Measurements from ENCODE around the gene GRIN2C.
"Not testable (repeated sequence)": the region's sequence is repeated elsewhere in the genome, so short reads cannot be mapped to it uniquely, and the experiment has no call there.

The GRIN2C gene

DNA sequence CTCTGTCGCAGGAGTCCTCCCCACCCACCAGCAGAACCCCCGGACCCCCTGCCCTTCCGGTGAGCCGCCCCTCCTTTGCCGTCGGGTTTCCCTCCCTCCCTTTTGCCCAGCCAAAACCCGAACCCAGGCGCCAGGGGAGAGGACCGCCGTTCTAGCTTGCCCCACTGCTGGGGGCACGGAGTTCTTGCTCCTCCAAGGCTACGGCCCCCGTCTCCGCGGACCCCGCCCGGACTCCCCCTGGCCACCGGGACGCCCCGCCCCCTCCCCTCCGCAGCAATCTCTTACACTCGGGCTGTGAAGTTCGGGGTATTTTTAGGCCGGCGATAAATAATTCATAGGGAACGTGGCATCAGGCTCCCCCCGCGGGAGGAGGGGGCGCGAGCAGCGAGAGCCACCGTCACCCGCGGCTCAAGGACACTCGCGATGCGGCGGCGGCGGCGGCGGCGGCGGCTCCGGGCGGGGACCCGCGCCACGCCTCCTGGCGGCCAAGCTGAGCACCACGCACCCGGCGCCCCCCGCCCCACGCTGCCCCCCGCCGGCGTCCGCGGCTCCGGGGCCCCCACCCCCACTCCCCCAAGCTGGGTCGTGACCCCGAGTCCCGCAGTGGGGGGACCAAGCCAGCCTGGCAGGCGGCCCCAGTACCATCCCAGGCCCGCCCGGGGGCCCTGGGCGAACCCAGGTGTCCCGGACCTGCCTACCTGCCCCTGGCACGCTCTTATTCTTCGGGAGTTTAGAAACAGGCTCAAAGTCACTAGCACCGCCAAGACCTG lies at the start of gene GRIN2C:
Gene GRIN2C (minus strand): TSS at position 427 of the 770 bp plus-strand sequence. CDS start 4,793 bp downstream, outside the sequence.
- DNase-seq (ENCODE audit: low read depth) = no peak

DNA sequence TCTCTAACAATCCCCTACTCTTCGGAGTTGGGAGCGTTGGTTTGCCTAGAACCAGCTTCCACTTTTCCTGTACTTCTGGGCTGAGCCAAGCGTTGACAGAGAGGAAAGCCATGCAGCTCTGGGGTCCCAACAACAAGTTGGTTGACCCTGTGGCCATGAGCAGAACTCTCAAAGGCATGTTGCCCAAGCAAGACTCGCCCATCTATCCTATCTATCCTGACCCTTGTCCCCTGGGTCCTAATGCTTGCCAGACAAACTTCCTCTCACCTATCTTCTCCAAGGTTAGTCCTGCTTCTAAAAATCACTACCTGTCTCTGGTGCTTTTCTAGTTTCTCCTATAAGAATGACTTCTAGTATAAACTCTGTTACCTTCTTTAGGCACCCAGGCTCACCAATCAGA lies 49.4 kb upstream of the GRIN2C start:
- not testable (repeated sequence) for DNase-seq (ENCODE audit: low read depth)

DNA sequence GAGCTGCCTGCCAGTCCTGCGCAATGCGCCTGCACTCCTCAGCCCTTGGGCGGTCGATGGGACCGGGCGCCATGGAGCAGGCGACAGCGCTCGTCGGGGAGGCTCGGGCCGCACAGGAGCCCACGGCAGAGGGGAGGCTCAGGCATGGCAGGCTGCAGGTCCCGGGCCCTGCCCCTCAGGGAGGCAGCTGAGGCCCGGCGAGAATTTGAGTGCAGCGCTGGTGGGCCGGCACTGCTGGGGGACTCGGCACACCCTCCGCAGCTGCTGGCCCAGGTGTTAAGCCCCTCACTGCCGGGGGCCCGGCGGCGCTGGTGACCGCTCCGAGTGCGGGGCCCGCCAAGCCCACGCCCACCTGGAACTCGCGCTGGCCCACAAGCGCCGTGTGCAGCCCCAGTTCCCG lies 47.3 kb upstream of the GRIN2C start:
- no peak for DNase-seq (ENCODE audit: low read depth)

DNA sequence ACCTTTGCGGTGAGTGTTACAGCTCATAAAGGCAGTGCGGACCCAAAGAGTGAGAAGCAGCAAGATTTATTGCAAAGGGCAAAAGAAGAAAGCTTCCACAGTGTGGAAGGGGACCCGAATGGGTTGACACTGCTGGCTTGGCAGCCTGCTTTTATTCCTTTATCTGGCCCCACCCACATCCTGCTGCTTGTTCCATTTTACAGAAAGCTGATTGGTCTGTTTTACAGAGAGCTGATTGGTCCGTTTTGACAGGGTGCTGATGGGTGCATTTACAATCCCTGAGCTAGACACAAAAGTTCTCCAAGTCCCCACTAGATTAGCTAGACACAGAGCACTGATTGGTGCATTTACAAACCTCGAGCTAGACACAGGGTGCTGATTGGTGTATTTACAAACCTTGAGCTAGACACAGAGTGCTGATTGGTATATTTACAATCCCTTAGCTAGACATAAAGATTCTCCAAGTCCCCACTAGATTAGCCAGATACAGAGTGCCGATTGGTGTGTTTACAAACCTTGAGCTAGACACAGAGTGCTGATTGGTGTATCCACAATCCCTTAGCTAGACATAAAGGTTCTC lies 46.6 kb upstream of the GRIN2C start:
- not testable (repeated sequence) for DNase-seq (ENCODE audit: low read depth)

DNA sequence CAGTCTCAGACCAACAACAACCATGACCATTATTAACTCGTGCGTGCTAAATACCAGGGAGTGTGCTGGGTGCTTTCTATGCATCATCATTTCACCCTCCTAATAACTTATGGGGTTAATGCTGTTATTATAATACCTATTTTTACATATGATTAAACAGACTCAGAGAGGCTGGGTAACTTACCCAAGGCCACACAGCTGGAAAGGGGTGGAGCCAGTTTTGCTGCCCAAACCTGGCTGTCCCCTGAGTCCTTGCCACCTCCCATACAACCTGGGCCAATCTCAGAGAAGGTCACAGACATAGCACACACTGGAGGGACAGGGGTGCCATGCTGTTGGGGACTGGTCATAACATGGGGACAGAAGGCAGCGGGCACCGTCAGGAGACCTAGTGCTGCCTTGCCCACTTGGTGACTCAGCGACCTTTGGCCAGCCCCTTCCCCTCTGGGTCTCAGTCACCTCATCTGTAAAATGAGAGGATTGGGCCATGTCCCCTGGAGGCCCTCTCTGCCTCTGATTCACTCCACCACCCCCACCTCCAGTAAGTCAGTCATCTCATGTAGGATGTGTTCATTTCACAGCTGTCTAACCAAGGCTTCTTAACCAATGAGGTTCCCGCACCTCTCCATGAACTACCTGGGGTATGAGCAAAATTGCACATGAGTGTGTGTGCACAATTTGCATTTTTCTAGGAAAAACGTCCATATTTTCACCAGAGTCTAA lies 45.2 kb upstream of the GRIN2C start:
- no peak for DNase-seq (ENCODE audit: low read depth)

DNA sequence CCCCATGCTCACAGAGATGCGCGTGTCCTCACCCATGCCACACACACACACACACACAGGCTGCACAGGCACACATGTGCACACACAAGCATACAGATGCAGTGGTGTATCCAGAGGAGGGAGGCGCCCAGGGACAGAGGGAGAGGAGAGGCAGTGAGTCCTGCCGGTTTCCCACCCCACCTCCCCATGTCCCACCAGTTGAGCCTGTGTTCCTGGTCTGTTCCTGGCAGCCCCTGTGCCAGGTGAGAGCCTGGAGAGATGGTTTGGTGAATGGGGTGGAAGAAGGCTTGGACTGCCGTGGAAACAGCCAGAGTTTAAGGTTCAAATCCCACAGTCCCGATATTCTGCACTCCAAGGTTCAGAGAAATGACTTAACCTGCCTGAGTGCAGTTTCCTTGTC lies 44.0 kb upstream of the GRIN2C start:
- no peak for DNase-seq (ENCODE audit: low read depth)

DNA sequence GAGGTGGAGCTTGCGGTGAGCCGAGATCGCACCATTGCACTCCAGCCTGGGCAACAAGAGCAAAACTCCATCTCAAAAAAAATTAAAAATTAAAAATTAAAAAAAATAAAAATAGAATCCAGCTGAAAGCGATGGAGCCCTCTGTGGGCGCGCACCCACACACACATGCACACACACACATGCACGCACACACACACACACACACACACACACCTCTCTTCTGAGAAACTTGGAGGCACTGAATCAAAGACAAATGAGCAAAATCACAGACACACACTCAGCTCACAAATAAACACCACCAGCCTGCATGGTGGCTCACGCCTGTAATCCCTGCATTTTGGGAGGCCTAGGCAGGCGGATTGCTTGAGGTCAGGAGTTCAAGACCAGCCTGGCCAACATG lies 43.3 kb upstream of the GRIN2C start:
- DNase-seq (ENCODE audit: low read depth) = no peak

DNA sequence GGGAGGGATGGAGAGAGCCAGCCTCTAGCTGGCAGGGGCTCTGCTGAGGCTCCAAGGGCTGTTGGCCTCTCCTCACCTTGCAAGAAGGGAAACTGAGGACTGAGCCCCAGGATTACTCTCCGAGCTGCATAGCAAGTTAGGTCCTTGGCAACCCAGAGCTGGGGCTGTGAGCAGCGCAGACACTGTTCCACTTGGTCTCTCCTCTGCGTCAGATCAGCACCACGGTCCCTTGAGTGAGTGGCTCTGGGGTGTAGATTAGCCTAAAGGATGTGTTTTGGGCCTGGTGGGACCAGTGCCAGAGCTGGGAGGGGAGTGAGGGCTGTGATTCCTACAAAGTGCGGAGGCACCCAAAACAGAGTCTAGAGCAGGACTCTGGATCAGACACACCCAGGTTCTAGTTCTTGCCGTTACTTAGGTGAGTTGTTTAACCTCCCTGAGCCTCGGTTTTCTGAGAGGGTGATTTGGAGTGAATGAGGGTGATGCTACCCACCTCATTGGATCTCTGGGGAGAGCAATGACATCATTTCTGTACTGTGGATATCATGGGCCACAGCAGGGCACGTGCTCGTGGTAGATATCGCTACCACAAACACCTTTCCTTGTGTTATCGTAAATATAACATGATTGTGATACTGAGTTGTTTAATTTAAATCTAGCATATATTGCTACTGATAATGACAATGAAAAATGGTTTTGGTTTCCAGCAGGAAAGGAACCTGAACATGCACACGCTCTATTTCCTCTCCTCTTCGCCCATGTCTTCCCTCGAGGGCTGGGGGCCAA lies 41.9 kb upstream of the GRIN2C start:
- no peak for DNase-seq (ENCODE audit: low read depth)

DNA sequence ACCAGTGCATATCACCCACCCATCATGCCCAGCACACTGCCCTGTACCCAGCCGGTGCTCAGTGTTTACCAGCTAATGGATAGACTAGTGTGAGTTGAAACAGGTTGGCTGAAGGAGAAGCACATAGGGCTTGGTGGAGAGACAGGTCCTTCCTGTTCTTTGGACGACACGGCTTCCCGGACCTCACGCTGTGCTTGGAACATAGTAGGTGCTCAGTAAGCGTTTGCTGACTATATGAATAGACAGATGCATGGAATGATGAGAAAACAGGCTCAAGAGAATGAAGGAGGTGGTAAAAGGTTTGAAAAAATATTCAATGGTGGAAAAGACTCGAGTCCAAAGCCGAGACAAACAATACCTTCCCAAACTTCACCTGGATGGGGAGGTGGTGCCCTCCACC lies 40.5 kb upstream of the GRIN2C start:
- DNase-seq (ENCODE audit: low read depth) = no peak

DNA sequence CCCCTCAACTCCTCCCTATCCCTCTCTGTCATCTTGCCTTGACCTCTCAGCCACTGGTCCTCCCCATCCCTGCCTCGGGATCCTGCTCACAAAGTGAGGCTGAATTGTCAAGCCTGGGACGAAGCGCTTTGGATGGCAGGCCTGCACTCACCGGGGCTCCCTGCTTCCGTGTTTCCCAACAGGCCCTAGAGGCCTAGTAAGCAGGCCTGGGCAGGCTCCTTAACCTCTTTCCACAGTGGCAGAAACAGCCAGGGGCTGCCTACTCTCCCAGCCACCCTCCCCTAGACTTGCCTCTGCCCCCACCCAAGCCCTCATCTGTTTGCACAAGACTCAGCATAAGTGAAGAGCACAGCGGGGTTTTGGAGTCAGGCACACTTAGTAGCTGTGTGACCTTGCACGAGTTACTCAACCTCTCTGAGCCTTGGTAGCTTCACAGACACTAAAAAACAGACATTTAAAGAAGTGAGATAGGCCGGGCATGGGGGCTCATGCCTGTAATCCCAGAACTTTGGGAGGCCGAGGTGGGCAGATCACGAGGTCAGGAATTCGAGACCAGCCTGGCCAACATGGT lies 38.8 kb upstream of the GRIN2C start:
- no peak for DNase-seq (ENCODE audit: low read depth)

DNA sequence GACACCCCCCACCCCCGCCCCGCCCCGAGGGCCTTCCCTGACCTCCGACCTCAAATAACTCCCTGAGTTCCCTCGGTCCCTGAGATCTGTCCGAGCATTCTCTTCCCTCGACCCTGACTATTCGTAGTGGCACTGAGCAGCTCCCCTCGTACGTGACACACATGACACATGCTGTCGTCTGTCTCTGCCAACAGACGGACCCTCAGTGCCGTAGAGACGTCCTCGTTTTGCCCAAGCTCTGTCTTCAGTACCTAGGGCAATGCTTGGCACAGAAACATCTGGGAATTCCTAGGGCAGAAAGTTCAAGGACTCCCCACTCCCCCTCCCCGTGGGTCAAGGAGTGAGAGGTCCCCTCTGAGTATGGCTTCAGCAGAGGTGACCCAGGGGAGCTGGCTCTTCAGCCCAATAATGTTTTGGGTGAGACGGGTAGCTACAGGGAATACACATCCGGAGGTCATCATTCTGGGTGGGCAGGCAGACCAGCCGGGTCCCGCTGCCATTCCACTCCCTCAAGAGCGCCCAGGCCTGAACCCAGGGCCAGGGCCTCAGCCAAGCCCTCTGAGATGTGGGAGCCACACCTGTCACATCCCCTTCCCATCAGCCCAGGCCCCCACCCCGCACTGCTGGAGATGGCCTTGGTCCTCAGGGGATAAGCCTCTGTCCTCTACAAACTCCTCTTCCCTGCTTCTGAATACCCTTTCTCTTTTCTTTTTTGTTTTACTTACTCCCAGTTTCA lies 34.4 kb upstream of the GRIN2C start:
- DNase-seq (ENCODE audit: low read depth) = no peak

DNA sequence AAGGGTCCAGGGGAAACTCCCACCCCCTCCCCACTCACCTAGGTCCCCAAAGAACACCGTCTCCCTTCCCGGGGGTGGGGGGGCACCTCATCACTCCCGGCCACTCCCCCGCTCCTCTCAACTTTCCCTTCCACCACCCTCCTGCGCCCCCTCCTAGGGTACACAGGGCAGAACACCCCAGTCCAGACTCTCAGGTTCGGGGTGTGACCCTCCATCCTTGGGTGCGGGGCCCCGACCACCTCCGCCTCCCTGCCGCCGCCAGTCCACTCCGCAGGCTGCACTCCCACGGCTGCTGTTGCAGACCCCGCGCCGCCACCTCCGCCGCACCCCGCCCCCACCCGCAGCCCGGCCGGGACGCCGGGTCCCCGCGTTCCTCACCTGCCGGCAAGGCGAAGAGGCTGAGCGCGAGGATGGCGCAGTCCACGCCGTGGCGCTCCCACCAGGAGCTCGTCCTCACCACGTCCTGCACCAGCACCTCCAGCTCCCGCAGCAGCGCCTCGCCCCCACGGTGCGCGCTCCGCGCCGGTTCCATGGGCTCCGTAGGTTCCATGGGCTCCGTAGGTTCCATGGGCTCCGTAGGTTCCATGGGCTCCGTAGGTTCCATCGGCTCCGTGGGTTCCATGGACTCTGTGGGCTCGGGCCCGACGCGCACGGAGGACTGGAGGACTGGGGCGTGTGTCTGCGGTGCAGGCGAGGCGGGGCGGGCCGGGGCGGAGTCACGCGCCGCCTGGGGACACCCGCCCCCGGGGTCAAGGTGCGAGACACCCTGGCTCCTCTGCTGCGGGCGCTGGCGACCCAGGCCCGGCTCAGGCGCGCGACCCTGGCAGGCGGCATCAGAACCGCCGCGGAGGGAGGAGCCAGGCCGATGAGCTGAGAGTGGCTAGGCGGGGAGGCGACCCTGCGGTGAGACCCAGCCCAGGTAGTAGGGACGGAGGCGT lies 33.6 kb upstream of the GRIN2C start, which contains the start of gene FADS6:
Gene FADS6 (minus strand): TSS at position 660 of the 938 bp plus-strand sequence. CDS start 38 bp downstream, at position 622.
- DNase-seq (ENCODE audit: low read depth) = no peak

DNA sequence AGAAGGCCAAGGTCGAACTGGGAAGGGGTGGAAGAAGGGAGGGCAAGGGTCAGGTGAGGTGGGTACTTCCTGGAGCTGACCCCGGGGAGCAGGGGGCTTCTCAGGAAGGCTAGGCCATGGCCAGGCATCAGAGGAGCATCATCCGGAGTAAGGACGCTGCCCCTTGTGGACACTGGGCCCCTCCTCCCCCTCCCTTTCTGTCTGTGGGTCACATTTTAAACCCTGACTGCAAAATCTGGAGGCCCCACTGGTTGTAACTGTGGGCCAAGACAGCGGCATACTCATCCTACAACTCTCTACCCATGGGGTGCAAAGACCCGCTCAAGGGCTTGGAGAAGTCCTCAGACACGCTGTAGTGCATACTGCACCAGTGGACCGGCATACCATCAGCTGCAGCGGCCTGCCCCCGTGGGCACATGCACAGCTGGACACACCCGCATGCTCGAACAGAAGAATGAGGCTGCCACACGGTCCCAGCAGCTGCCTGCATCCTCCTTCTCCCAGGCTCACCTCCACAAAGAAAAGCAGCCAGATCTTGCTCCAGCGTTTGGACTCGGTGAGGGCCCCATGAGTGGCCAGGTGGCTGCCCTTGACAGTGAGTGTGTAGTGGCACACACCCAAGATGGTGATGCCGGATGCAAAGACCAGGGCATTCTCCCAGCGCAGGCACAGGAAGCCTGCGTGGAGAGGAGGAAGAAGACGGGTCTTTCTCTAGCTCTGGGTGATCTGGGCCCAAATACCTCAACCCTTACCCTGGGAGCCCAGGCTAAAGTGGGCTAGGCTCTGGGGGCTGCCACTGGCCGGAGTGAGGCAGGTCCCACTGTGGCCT lies 32.5 kb upstream of the GRIN2C start:
- no peak for DNase-seq (ENCODE audit: low read depth)

DNA sequence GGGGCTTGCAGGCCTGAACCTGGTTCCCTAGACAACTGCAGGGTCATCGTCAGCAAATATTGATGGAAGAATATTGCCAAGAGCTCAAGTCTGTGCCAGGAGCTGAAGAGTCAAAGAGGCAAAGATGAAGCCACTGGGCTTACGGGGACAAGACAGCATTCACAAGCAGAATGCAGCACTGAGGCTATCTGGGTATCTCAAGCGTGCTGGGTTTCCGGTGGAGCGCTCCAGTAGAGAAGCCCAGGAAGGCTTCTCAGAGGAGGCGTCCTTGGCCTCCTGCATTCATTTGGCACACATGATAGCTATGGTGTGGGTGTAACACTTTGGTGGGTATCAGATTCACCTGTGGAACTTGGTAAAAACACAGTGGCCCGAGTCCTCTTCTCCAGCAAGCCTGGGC lies 30.9 kb upstream of the GRIN2C start:
- DNase-seq (ENCODE audit: low read depth) = no peak

DNA sequence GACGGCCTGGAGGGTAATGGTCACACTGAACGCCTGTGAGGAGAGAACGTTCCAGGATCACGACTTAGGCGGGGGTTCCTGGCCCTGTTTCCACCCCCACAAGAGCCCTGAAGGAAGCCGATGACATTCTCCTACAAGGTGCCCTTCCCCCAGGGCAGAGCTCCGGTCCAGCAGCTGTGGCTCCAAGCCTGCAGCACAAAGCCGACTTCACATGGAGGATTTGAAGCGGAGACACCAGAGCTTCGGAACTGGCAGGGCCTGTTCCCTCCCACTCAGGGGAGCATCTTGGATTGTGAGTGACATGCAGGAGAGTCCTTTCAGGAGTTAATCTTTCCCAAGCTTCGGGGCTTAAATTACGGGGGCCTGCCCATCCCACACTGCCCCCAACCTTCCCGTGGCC lies 28.8 kb upstream of the GRIN2C start:
- no peak for DNase-seq (ENCODE audit: low read depth)

DNA sequence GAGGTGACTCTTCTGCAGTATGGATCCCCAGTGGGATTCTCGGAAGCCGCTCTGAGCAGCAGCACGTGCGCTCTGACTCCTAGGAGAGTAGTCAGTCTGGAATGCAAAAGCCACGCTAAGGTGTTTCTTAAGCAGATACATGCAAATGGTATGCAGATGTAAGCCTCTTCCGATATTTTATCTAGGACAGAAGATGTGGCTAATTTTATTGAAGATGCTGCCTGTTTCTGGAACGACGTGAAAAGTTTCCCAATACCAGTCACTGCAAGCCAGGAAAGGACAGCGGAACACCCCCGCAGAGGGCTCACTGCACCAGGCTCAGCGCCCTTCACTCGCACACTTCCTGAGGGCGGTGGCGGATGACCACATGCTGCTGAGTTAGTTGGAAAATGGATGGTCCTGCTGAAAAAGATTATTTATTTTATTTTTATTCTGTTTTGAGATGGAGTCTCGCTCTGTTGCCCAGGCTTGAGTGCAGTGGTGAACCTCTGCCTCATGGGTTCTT lies 23.6 kb upstream of the GRIN2C start:
- DNase-seq (ENCODE audit: low read depth) = no peak

DNA sequence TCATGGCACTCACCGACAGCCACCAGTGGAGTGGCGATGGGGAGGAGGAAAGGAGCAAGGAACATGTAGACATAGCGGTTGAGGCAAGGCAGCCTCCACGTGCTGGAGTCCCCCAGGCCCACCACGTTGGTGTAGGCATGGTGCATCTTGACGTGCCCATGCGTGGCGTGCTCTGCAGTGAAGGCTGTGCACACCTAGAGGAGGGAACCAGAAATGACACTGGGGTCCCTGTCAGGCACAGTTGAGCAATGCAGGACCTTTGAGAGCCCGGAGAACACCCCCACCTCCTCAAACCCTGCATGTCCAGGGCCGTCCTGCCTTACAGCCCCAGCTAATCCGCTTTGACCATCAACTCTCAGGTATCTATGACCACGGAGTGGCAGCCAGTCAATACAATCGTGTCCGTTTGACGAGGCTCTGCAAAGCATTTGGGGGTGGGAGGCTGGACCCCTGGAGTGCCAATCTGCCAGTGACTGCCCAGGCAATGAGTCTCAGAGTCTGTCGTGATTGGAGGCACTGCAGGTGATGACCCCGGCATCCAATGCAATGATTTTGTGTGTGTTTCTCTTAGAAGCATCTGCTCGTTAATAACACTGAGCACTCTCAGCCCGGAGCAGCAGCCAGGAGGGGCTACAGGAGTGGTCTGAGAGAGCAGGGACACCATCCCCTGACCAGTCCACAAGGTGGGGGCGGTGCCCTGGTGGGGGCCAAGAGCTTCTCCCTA lies 23.0 kb upstream of the GRIN2C start:
- DNase-seq (ENCODE audit: low read depth) = no peak

DNA sequence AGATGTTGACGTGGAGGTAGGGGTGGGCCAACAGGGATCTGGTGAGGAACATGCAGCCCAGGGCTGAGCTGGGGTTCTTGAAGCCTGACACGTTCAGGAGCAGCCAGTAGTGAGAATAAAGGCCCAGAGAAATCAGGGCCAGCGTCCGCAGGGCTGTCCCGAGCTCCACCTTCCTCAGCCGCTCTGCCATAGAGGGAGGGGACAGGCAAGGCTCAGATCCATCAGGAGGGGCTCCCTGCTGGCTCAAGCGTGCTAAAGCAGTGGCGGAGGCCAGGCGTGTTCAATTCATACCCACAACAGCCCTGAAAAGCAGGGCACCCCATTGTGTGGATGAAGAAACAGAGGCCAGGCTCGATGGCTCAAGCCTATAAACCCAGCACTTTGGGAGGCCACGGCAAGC lies 21.4 kb upstream of the GRIN2C start:
- DNase-seq (ENCODE audit: low read depth) = no peak

All from iris pigment epithelial cell (primary cell).